ENCODE results near the gene NEDD4L.

NEDD4L gene

GRCh38 chr18:58212274-58212673 is 168.2 kb downstream of the NEDD4L start (continued):
- TF ChIP-seq PATZ1 (CRISPR knock-in tag; IDR thresholded peaks at IDR 0.05; ENCODE audit: borderline replicate concordance) (no peak), RARB (CRISPR knock-in tag; IDR thresholded peaks at IDR 0.05) (no peak)

- no peak for TF ChIP-seq ISL1 (CRISPR knock-in tag; IDR thresholded peaks at IDR 0.05)
- TF ChIP-seq GLIS3 (CRISPR knock-in tag; IDR thresholded peaks at IDR 0.05): no peak
- TF ChIP-seq TCF4 (CRISPR knock-in tag; IDR thresholded peaks at IDR 0.05; ENCODE audit: borderline replicate concordance): no peak
- no peak for TF ChIP-seq RARB (CRISPR knock-in tag; IDR thresholded peaks at IDR 0.05)
- TF ChIP-seq ESRRG (CRISPR knock-in tag; IDR thresholded peaks at IDR 0.05): no peak
- TF ChIP-seq ARNTL (CRISPR knock-in tag; IDR thresholded peaks at IDR 0.05; ENCODE audit: borderline replicate concordance, low read depth): no peak
- TF ChIP-seq ZNF565 (CRISPR knock-in tag; conservative IDR thresholded peaks at IDR 0.05; ENCODE audit: low read depth): no peak
- no peak for TF ChIP-seq BACH2 (CRISPR knock-in tag; IDR thresholded peaks at IDR 0.05; ENCODE audit: borderline replicate concordance)
- TF ChIP-seq ZFP30 (CRISPR knock-in tag; IDR thresholded peaks at IDR 0.05): no peak
- peak; percentile 78 for ATAC-seq
These were observed 169.4 kb downstream of the NEDD4L start for GRCh38 chr18:58213440-58213839.

- ATAC-seq: no peak
- TF ChIP-seq CSRNP3 (CRISPR knock-in tag; IDR thresholded peaks at IDR 0.05) (no peak), PATZ1 (CRISPR knock-in tag; IDR thresholded peaks at IDR 0.05; ENCODE audit: borderline replicate concordance) (no peak), ZNF8 (CRISPR knock-in tag; IDR thresholded peaks at IDR 0.05) (no peak), CREB5 (CRISPR knock-in tag; IDR thresholded peaks at IDR 0.05; ENCODE audit: low read depth) (no peak), TOX (CRISPR knock-in tag; IDR thresholded peaks at IDR 0.05; ENCODE audit: borderline replicate concordance) (no peak), PPARA (CRISPR knock-in tag; IDR thresholded peaks at IDR 0.05; ENCODE audit: borderline replicate concordance) (no peak), ESRRG (CRISPR knock-in tag; IDR thresholded peaks at IDR 0.05) (no peak), TSHZ2 (CRISPR knock-in tag; IDR thresholded peaks at IDR 0.05) (no peak), ZNF70 (CRISPR knock-in tag; IDR thresholded peaks at IDR 0.05) (no peak), POU6F1 (CRISPR knock-in tag; IDR thresholded peaks at IDR 0.05; ENCODE audit: borderline replicate concordance, low read depth) (no peak), ISL1 (CRISPR knock-in tag; IDR thresholded peaks at IDR 0.05) (no peak), OSR1 (CRISPR knock-in tag; IDR thresholded peaks at IDR 0.05) (no peak), ZFP30 (CRISPR knock-in tag; IDR thresholded peaks at IDR 0.05) (no peak), ZNF565 (CRISPR knock-in tag; conservative IDR thresholded peaks at IDR 0.05; ENCODE audit: low read depth) (no peak), CSDC2 (CRISPR knock-in tag; IDR thresholded peaks at IDR 0.05) (no peak), ZC3H10 (CRISPR knock-in tag; IDR thresholded peaks at IDR 0.05) (no peak), BACH2 (CRISPR knock-in tag; IDR thresholded peaks at IDR 0.05; ENCODE audit: borderline replicate concordance) (no peak), ARNTL (CRISPR knock-in tag; IDR thresholded peaks at IDR 0.05; ENCODE audit: borderline replicate concordance, low read depth) (no peak), ZFP3 (CRISPR knock-in tag; IDR thresholded peaks at IDR 0.05) (no peak), RARB (CRISPR knock-in tag; IDR thresholded peaks at IDR 0.05) (no peak)
These were observed 171.0 kb downstream of the NEDD4L start for GRCh38 chr18:58215011-58215410.
